Measurements from ENCODE around the gene IGFL4.

Gene IGFL4

GRCh38 chr19:46040952-46041500 lies at the start of gene IGFL4:
IGFL4 (minus strand) TSS chr19:46041002; CDS start chr19:46040962, 40 bp downstream.
- TF ChIP-seq ELF4 (IDR thresholded peaks at IDR 0.05), result no peak
- TF ChIP-seq FOXM1 (IDR thresholded peaks at IDR 0.05; ENCODE audit: borderline replicate concordance), result no peak
- TF ChIP-seq TARDBP (IDR thresholded peaks at IDR 0.05), result no peak
- no peak for TF ChIP-seq BHLHE40 (IDR thresholded peaks at IDR 0.05; ENCODE audit: borderline replicate concordance)
- TF ChIP-seq SUZ12 (IDR thresholded peaks at IDR 0.05), result no peak
- no peak for TF ChIP-seq PKNOX1 (IDR thresholded peaks at IDR 0.05)
- TF ChIP-seq NFRKB (IDR thresholded peaks at IDR 0.05), result no peak
- TF ChIP-seq FOXK2 (IDR thresholded peaks at IDR 0.05), result no peak
- TF ChIP-seq HDGF (IDR thresholded peaks at IDR 0.05; ENCODE audit: borderline replicate concordance), result no peak
- no peak for TF ChIP-seq ARNT (IDR thresholded peaks at IDR 0.05)
- TF ChIP-seq CTBP1 (IDR thresholded peaks at IDR 0.05; ENCODE audit: borderline replicate concordance), result no peak
- TF ChIP-seq ZNF384 (IDR thresholded peaks at IDR 0.05), result no peak
- TF ChIP-seq LEF1 (IDR thresholded peaks at IDR 0.05; ENCODE audit: borderline replicate concordance), result no peak
- no peak for TF ChIP-seq SP1 (IDR thresholded peaks at IDR 0.05)
- ChIA-PET POLR2A (interaction anchor here (0.8 to 1.0 kb wide), 2 partner anchors 36 to 46 kb away, joined by 4 read pairs; partner anchors contain the start of gene CCDC61), CTCF (interaction anchor here (0.6 to 2.9 kb wide), 5 partner anchors 8 to 338 kb away, joined by 3 to 16 read pairs (median 4); no protein-coding TSS in a partner anchor)
- peak; percentile 34 for DNase-seq (ENCODE audit: extremely low spot score)

- no peak for DNase-seq (ENCODE audit: extremely low spot score)
- CTCF ChIA-PET, result interaction anchor here (0.7 to 0.9 kb wide), 3 partner anchors 8 to 922 kb away, joined by 3 read pairs; no protein-coding TSS in a partner anchor
- no peak for TF ChIP-seq FOXA1 (IDR thresholded peaks at IDR 0.05)
- no peak for TF ChIP-seq CTBP1 (IDR thresholded peaks at IDR 0.05; ENCODE audit: borderline replicate concordance)
- TF ChIP-seq TARDBP (IDR thresholded peaks at IDR 0.05), result no peak
- TF ChIP-seq HDGF (IDR thresholded peaks at IDR 0.05; ENCODE audit: borderline replicate concordance), result no peak
- no peak for TF ChIP-seq SP1 (IDR thresholded peaks at IDR 0.05)
- no peak for TF ChIP-seq BHLHE40 (IDR thresholded peaks at IDR 0.05; ENCODE audit: borderline replicate concordance)
- TF ChIP-seq FOXK2 (IDR thresholded peaks at IDR 0.05), result no peak
- TF ChIP-seq FOXM1 (IDR thresholded peaks at IDR 0.05; ENCODE audit: borderline replicate concordance), result no peak
- no peak for TF ChIP-seq SUZ12 (IDR thresholded peaks at IDR 0.05)
- TF ChIP-seq L3MBTL2 (conservative IDR thresholded peaks at IDR 0.05), result no peak
- POLR2A ChIA-PET, result no interaction called here
These were observed 49.6 kb upstream of the IGFL4 start for GRCh38 chr19:46090444-46090843.

- ChIA-PET POLR2A (no interaction called here), CTCF (interaction anchor here (0.6 kb wide), 1 partner anchor 273 kb away, joined by 3 read pairs; no protein-coding TSS in a partner anchor)
- no peak for DNase-seq (ENCODE audit: extremely low spot score)
- TF ChIP-seq FOXK2 (IDR thresholded peaks at IDR 0.05) (no peak), FOXA1 (IDR thresholded peaks at IDR 0.05) (no peak), FOXM1 (IDR thresholded peaks at IDR 0.05; ENCODE audit: borderline replicate concordance) (no peak), ELF4 (IDR thresholded peaks at IDR 0.05) (no peak), HDGF (IDR thresholded peaks at IDR 0.05; ENCODE audit: borderline replicate concordance) (no peak), ZNF384 (IDR thresholded peaks at IDR 0.05) (no peak), ARNT (IDR thresholded peaks at IDR 0.05) (no peak), CTBP1 (IDR thresholded peaks at IDR 0.05; ENCODE audit: borderline replicate concordance) (no peak), PKNOX1 (IDR thresholded peaks at IDR 0.05) (no peak), SUZ12 (IDR thresholded peaks at IDR 0.05) (no peak), SP1 (IDR thresholded peaks at IDR 0.05) (no peak), BHLHE40 (IDR thresholded peaks at IDR 0.05; ENCODE audit: borderline replicate concordance) (no peak), LEF1 (IDR thresholded peaks at IDR 0.05; ENCODE audit: borderline replicate concordance) (no peak), NFRKB (IDR thresholded peaks at IDR 0.05) (no peak), TARDBP (IDR thresholded peaks at IDR 0.05) (no peak), L3MBTL2 (conservative IDR thresholded peaks at IDR 0.05) (no peak)
These were observed 48.6 kb upstream of the IGFL4 start for GRCh38 chr19:46089432-46089831.

DNA sequence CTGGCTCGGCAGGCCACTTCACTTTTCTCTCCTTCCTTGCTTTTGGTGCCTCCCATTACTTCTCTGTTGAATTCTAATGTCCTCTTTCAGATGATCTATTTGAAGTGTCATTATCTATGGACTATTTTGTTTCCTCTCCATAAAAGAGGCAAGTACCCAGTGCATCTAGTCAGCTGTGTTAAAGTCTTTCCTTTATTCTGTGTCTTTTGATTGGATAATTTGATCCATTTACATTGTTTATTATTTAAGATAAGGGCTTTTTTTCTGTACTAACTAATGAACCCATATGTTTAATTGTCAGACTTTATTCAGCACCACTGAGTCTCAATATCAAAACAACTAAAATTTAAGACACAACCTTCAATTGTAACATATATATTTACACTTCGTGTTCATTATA lies 47.3 kb upstream of the IGFL4 start:
- TF ChIP-seq NFRKB (IDR thresholded peaks at IDR 0.05) (no peak), HDGF (IDR thresholded peaks at IDR 0.05; ENCODE audit: borderline replicate concordance) (no peak), TARDBP (IDR thresholded peaks at IDR 0.05) (no peak), ZNF384 (IDR thresholded peaks at IDR 0.05) (no peak), FOXA1 (IDR thresholded peaks at IDR 0.05) (no peak)
- no peak for DNase-seq (ENCODE audit: extremely low spot score)

DNA sequence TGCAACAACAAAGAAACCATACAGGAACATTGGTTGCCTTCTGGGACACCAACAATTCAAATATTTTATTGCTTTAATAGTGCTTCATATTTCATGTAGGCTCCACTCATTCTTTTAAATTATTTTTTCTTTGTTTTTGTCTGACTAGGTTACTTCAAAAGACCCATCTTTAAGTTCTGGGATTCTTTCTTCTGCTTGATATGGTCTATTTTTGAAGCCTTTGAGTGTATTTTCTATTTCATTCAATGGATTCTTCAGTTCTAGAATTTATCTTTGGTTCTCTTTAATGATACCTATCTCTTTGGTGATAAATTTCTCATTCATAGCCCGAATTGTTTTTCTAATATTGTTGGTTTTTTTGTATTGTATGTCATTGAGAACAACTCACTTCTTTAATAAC lies 45.1 kb upstream of the IGFL4 start:
- TF ChIP-seq ARNT (IDR thresholded peaks at IDR 0.05) (no peak), NFRKB (IDR thresholded peaks at IDR 0.05) (no peak), HDGF (IDR thresholded peaks at IDR 0.05; ENCODE audit: borderline replicate concordance) (no peak)
- ChIA-PET POLR2A (no interaction called here), CTCF (no interaction called here)
- no peak for DNase-seq (ENCODE audit: extremely low spot score)

More for the DNA sequence above, 47.3 kb upstream of the IGFL4 start:
- CTCF ChIA-PET, result no interaction called here
- POLR2A ChIA-PET, result no interaction called here

- ChIA-PET CTCF (interaction anchor here (0.7 to 8.0 kb wide), 10 partner anchors 8 to 181 kb away, joined by 3 to 93 read pairs (median 4); no protein-coding TSS in a partner anchor), POLR2A (interaction anchor here (1.0 kb wide), 1 partner anchor 51 kb away, joined by 3 read pairs; no protein-coding TSS in a partner anchor)
- no peak for DNase-seq (ENCODE audit: extremely low spot score)
- TF ChIP-seq L3MBTL2 (conservative IDR thresholded peaks at IDR 0.05), result no peak
- TF ChIP-seq FOXK2 (IDR thresholded peaks at IDR 0.05), result no peak
- TF ChIP-seq PKNOX1 (IDR thresholded peaks at IDR 0.05), result no peak
- no peak for TF ChIP-seq ZNF384 (IDR thresholded peaks at IDR 0.05)
- no peak for TF ChIP-seq SUZ12 (IDR thresholded peaks at IDR 0.05)
- no peak for TF ChIP-seq CTBP1 (IDR thresholded peaks at IDR 0.05; ENCODE audit: borderline replicate concordance)
- no peak for TF ChIP-seq NFRKB (IDR thresholded peaks at IDR 0.05)
- TF ChIP-seq HDGF (IDR thresholded peaks at IDR 0.05; ENCODE audit: borderline replicate concordance), result no peak
- no peak for TF ChIP-seq SP1 (IDR thresholded peaks at IDR 0.05)
- TF ChIP-seq ARNT (IDR thresholded peaks at IDR 0.05), result no peak
- no peak for TF ChIP-seq FOXA1 (IDR thresholded peaks at IDR 0.05)
- no peak for TF ChIP-seq TARDBP (IDR thresholded peaks at IDR 0.05)
- no peak for TF ChIP-seq LEF1 (IDR thresholded peaks at IDR 0.05; ENCODE audit: borderline replicate concordance)
- no peak for TF ChIP-seq BHLHE40 (IDR thresholded peaks at IDR 0.05; ENCODE audit: borderline replicate concordance)
- TF ChIP-seq FOXM1 (IDR thresholded peaks at IDR 0.05; ENCODE audit: borderline replicate concordance), result no peak
- TF ChIP-seq ELF4 (IDR thresholded peaks at IDR 0.05), result no peak
These were observed 41.9 kb upstream of the IGFL4 start for GRCh38 chr19:46082728-46083050.
